ENCODE data around the gene PDRG1.
"Not testable (repeated sequence)": the region's sequence is repeated elsewhere in the genome, so short reads cannot be mapped to it uniquely, and the experiment has no call there.

PDRG1 gene

DNA sequence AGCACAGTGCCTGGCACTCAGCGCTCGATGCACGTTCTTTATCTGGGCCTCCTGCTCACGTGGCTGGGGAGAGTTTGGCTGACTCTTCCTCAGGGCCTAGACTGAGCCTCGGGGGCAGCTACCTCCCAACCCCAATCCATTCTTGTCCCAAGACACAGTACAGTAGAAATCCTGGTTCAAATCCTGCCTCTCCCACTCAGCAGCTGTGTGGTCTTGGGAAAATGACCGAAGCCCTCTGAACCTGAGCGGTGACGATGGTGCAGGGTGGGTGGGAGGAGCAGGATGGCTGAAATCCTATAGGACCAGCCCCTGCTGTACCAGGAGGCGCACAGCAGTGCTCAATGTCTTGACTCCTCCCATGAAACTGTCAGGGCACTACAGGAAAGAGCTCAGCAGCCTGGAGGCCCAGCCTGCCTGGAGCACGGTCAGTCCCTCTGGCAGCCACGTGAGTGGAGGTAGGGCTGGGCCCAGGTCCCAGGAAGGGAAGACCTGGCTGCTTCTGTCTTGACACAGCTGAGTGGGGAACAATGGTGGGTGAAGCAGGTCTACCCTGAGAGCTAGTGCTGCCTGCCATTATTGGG is 31.5 kb downstream of the PDRG1 start:
- Histone ChIP-seq H3K9ac (ENCODE audit: low read depth, low read length) (no peak overlapping the region), H3K4me2 (ENCODE audit: insufficient read depth, low read length) (no peak overlapping the region), H2AFZ (ENCODE audit: low read depth, low read length) (no peak overlapping the region), H3K79me2 (ENCODE audit: insufficient read depth, low read length) (no peaks in the 10 kb centered on the region), H3K36me3 (ENCODE audit: insufficient read depth, low read length) (no peaks in the 10 kb centered on the region), H3K4me1 (ENCODE audit: insufficient read depth, low read length) (no peaks in the 10 kb centered on the region), H3K9me3 (ENCODE audit: insufficient read depth, low read length, severe bottlenecking) (no peaks in the 10 kb centered on the region), H4K20me1 (ENCODE audit: insufficient read depth, low read length) (peaks cover 6% of the 10 kb centered on the region; the same call in 1 of the 2 replicates), H3K27me3 (ENCODE audit: insufficient read depth, low read length, poor library complexity) (peaks cover 3% of the 10 kb centered on the region), H3K27ac (ENCODE audit: low read length) (no peak overlapping the region), H3K4me3 (ENCODE audit: low read depth in 1 of 2, low read length in 2 of 2) (no peak overlapping the region)
- DNase-seq (no peak), ATAC-seq (ENCODE audit: insufficient read depth, low read depth) (no peak)
- TF ChIP-seq, protein P1, sequence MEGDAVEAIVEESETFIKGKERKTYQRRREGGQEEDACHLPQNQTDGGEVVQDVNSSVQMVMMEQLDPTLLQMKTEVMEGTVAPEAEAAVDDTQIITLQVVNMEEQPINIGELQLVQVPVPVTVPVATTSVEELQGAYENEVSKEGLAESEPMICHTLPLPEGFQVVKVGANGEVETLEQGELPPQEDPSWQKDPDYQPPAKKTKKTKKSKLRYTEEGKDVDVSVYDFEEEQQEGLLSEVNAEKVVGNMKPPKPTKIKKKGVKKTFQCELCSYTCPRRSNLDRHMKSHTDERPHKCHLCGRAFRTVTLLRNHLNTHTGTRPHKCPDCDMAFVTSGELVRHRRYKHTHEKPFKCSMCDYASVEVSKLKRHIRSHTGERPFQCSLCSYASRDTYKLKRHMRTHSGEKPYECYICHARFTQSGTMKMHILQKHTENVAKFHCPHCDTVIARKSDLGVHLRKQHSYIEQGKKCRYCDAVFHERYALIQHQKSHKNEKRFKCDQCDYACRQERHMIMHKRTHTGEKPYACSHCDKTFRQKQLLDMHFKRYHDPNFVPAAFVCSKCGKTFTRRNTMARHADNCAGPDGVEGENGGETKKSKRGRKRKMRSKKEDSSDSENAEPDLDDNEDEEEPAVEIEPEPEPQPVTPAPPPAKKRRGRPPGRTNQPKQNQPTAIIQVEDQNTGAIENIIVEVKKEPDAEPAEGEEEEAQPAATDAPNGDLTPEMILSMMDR (IDR thresholded peaks at IDR 0.05; ENCODE audit: borderline replicate concordance, extremely low read depth, low read length, poor library complexity, severe bottlenecking), result no peak
- no peak for TF ChIP-seq EZH2 (IDR thresholded peaks at IDR 0.05; ENCODE audit: borderline replicate concordance, low read depth, low read length, severe bottlenecking)

DNA sequence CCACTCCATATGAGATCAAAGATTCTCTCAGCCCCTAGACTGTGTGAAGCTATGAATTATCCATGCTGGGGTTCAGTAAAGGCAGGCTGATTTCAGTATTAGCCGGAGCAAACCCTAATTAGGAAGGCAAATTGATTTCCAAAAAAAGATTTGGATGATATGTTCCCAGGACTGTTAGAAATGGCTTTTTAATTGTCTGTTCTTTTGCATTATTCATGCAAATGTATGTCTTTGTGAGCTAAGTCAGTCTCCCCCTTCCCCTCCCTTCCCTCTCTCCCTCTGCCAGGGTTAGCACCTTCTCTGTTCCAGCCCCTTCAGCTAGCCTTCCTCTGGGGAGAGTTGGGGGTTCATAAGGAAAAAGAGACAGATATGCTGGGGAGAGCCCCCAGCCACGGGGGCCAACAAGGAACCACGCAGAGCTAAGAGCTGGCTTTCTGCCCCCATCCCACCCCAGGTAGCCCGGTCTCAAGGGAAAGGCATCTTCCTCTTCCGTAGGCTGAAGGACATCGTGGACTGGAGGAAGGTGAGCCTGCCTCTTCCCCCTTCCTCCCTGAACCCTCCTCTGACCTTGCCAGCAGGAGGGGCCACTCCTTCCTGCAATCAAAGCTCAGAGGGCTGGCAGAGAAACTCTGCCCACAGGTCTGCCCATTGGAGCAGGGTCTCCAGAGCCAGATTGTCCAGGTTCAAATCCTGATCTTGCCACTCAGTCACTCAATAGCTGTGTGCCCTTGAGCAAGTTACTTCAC is 32.3 kb downstream of the PDRG1 start:
- no peak for DNase-seq
- no peak overlapping the region for H2AFZ ChIP-seq (ENCODE audit: low read depth, low read length)
- H3K9me3 ChIP-seq (ENCODE audit: insufficient read depth, low read length, severe bottlenecking), result no peaks in the 10 kb centered on the region
- TF ChIP-seq, protein P1 (IDR thresholded peaks at IDR 0.05; ENCODE audit: borderline replicate concordance, extremely low read depth, low read length, poor library complexity, severe bottlenecking), result no peak
- no peak for TF ChIP-seq EZH2 (IDR thresholded peaks at IDR 0.05; ENCODE audit: borderline replicate concordance, low read depth, low read length, severe bottlenecking)
- H3K27ac ChIP-seq (ENCODE audit: low read length), result no peak overlapping the region
- H3K4me1 ChIP-seq (ENCODE audit: insufficient read depth, low read length), result no peaks in the 10 kb centered on the region
- H3K27me3 ChIP-seq (ENCODE audit: insufficient read depth, low read length, poor library complexity), result peaks cover 3% of the 10 kb centered on the region
- no peak overlapping the region for H3K4me3 ChIP-seq (ENCODE audit: low read depth in 1 of 2, low read length in 2 of 2)
- no peaks in the 10 kb centered on the region for H3K79me2 ChIP-seq (ENCODE audit: insufficient read depth, low read length)
- peaks cover 6% of the 10 kb centered on the region; the same call in 1 of the 2 replicates for H4K20me1 ChIP-seq (ENCODE audit: insufficient read depth, low read length)
- H3K4me2 ChIP-seq (ENCODE audit: insufficient read depth, low read length), result no peak overlapping the region
- no peak overlapping the region for H3K9ac ChIP-seq (ENCODE audit: low read depth, low read length)
- no peaks in the 10 kb centered on the region for H3K36me3 ChIP-seq (ENCODE audit: insufficient read depth, low read length)
- ATAC-seq (ENCODE audit: insufficient read depth, low read depth), result no peak

DNA sequence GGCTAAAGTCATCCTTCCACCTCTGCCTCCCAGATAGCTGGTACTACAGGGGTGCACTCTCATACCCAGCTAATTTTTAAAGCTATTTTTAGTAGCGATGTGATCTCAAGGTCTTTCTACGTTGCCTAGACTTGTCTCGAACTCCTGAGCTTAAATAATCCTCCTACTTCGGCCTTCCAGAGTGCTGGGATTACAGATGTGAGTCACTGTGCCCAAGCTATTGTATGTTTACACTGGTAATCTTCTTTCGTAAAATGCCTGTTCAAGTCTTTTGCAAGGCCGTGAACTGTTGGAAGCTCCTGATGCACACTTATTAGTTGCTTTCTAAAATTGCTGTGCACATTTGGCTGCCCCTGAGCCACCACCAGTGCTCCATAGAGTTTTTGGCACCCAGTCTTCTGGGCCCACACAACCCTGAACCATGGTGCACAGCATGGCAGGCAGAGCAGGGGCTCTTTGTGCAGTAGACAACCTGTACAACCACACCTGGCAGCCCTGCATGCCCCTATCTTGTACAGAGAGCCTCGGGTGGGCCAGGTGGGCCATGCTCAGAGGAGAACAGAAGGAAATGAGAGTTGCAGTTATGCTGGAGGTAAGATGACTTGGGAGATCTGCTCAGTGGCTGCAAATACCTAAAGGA is 33.3 kb downstream of the PDRG1 start:
- no peaks in the 10 kb centered on the region for H3K36me3 ChIP-seq (ENCODE audit: insufficient read depth, low read length)
- DNase-seq, result no peak
- H3K4me1 ChIP-seq (ENCODE audit: insufficient read depth, low read length), result no peaks in the 10 kb centered on the region
- ATAC-seq (ENCODE audit: insufficient read depth, low read depth), result no peak
- no peaks in the 10 kb centered on the region for H3K79me2 ChIP-seq (ENCODE audit: insufficient read depth, low read length)
- H3K27me3 ChIP-seq (ENCODE audit: insufficient read depth, low read length, poor library complexity), result peaks cover 3% of the 10 kb centered on the region
- no peak for TF ChIP-seq EZH2 (IDR thresholded peaks at IDR 0.05; ENCODE audit: borderline replicate concordance, low read depth, low read length, severe bottlenecking)
- TF ChIP-seq, protein P1 (IDR thresholded peaks at IDR 0.05; ENCODE audit: borderline replicate concordance, extremely low read depth, low read length, poor library complexity, severe bottlenecking), result no peak
- no peak overlapping the region for H3K27ac ChIP-seq (ENCODE audit: low read length)
- H3K9me3 ChIP-seq (ENCODE audit: insufficient read depth, low read length, severe bottlenecking), result no peaks in the 10 kb centered on the region
- no peak overlapping the region for H3K4me2 ChIP-seq (ENCODE audit: insufficient read depth, low read length)
- H2AFZ ChIP-seq (ENCODE audit: low read depth, low read length), result no peak overlapping the region
- peaks cover 4% of the 10 kb centered on the region; the same call in 1 of the 2 replicates for H4K20me1 ChIP-seq (ENCODE audit: insufficient read depth, low read length)
- no peak overlapping the region for H3K9ac ChIP-seq (ENCODE audit: low read depth, low read length)
- H3K4me3 ChIP-seq (ENCODE audit: low read depth in 1 of 2, low read length in 2 of 2), result no peak overlapping the region

GRCh38 chr20:31917962-31918412 is 33.9 kb downstream of the PDRG1 start:
- not testable (repeated sequence) for H4K20me1 ChIP-seq (ENCODE audit: insufficient read depth, low read length); H3K79me2 ChIP-seq (ENCODE audit: insufficient read depth, low read length); H3K27ac ChIP-seq (ENCODE audit: low read length); H3K36me3 ChIP-seq (ENCODE audit: insufficient read depth, low read length); H3K9ac ChIP-seq (ENCODE audit: low read depth, low read length); H3K9me3 ChIP-seq (ENCODE audit: insufficient read depth, low read length, severe bottlenecking); ATAC-seq (ENCODE audit: insufficient read depth, low read depth); H2AFZ ChIP-seq (ENCODE audit: low read depth, low read length); H3K4me2 ChIP-seq (ENCODE audit: insufficient read depth, low read length); H3K4me1 ChIP-seq (ENCODE audit: insufficient read depth, low read length); H3K4me3 ChIP-seq (ENCODE audit: low read depth in 1 of 2, low read length in 2 of 2); DNase-seq; H3K27me3 ChIP-seq (ENCODE audit: insufficient read depth, low read length, poor library complexity)
